Heart left ventricle (tissue), 16 donors: ENCODE measurements around the gene ZNF555. TPM values are rescaled to one million over a fixed set of nuclear protein-coding genes. Genes with fewer than 3 reads are reported as not detected.

Experiments
- ATAC-seq, 4 donors: fragments of 200-7000 bp; cut with Tn5 transposase; one replicate each; pipeline ENCODE4 v1.9.1; 2020 to 2022; ENCODE audit warnings: moderate library complexity in 4 of 4, mild to moderate bottlenecking in 3 of 4, moderate number of reproducible peaks in 1 of 4
- DNase-seq, 5 donors: peaks; one replicate each; pipeline ENCODE4 v3.0.0-alpha.2; 2020
- H3K27ac ChIP-seq, 12 donors: fragments of 200-600 bp; sonication (generic) in 4 of 12; one replicate each; pipeline versions ENCODE4 v1.5.0 to v1.8.0; 2016 to 2022; ENCODE audit warnings: mild to moderate bottlenecking in 2 of 12
- H3K27me3 ChIP-seq, 9 donors: fragments of 200-600 bp; sonication (generic) in 2 of 9; one replicate each; pipeline versions ENCODE4 v1.5.1 to v1.8.0; 2016 to 2022; ENCODE audit warnings: mild to moderate bottlenecking in 3 of 9
- H3K36me3 ChIP-seq, 9 donors: fragments of 200-600 bp; sonication (generic) in 2 of 9; one replicate each; pipeline versions ENCODE4 v1.5.0 to v1.8.0; 2018 to 2022; ENCODE audit warnings: mild to moderate bottlenecking in 2 of 9
- H3K4me1 ChIP-seq, 12 donors: fragments of 200-600 bp; sonication (generic) in 4 of 12; one replicate each; pipeline versions ENCODE4 v1.5.0 to v1.8.0; 2016 to 2022; ENCODE audit warnings: mild to moderate bottlenecking in 3 of 12
- H3K4me3 ChIP-seq, 12 donors: fragments of 200-600 bp; sonication (generic) in 4 of 12; one replicate each; pipeline versions ENCODE4 v1.5.0 to v1.8.0; 2017 to 2022; ENCODE audit warnings: mild to moderate bottlenecking in 9 of 12, moderate library complexity in 4 of 12
- H3K9me3 ChIP-seq, 12 donors: fragments of 200-600 bp; sonication (generic) in 4 of 12; one replicate each; pipeline versions ENCODE4 v1.5.0 to v1.8.0; 2016 to 2022; ENCODE audit warnings: mild to moderate bottlenecking in 1 of 12
- CTCF ChIP-seq, 12 donors: fragments of 200-600 bp; sonication (generic) in 4 of 12; IDR thresholded peaks; one replicate each; pipeline versions ENCODE4 v1.5.0 to v1.8.0; 2018 to 2022; ENCODE audit warnings: antibody characterized with exemption in 12 of 12, mild to moderate bottlenecking in 5 of 12
- POLR2A ChIP-seq, 2 donors: fragments of 450-650 bp; IDR thresholded peaks; one replicate each; pipeline ENCODE4 v1.6.1; 2017; ENCODE audit warnings: antibody characterized with exemption in 2 of 2, mild to moderate bottlenecking in 2 of 2, moderate library complexity in 2 of 2
- WGBS, 4 donors: extraction: QIAGEN DNeasy Blood & Tissue Kit in 2 of 4; methylation state at CpG; one replicate each; pipeline versions ENCODE4 v1.1.5 to v1.1.7; 2013 to 2018; 5-methylcytosine and 5-hydroxymethylcytosine counted together
- intact Hi-C, 10 donors: fragments of 100-400 bp; cut with DNase I; formaldehyde crosslinking; loops; one replicate each; pipeline versions ENCODE4 v1.11.1 to v1.14.2; 2022
- polyA plus RNA-seq, 2 donors: library from polyadenylated mRNA; stranded (reverse); fragments of 200-250 nt; gene quantifications; one replicate each; pipeline ENCODE4 v1.2.3, GENCODE V29; 2013
- total RNA-seq, 9 donors: library from RNA; depleted of rRNA in 2 of 9; stranded (reverse); fragments of >200 nt in 2 of 9; fragmentation: NEBNext Ultra II Directional in 3 of 9; extraction: Animal tissue kit (Norgen Biotek cat#: 25700) in 3 of 9; gene quantifications; one replicate each; pipeline versions ENCODE4 v1.1.0 to v1.2.4, GENCODE V29; 2016 to 2023
- donor health status: ischemic (EF 13 %, LVEDD 7.1; RV severe dilation, severe dysfunction).
- donor health status: healthy with polysubstance abuse.
- donor health status: DM: no; HTN: yes; CAD: no.
- donor health status: DM: no; HTN: no; CAD: no.
- donor health status: ischemic (EF 25% LVEDD 6.9; RV normal size, moderate dysfunction).
- donor health status: ischemic (EF 25% LVEDD 5.7; RV mildly dilated, moderate dysfunction).
- donor health status: healthy.
- donor health status: DM: yes; HTN: yes; CAD: no.
- donor health status: ischemic (EF 35%, LVEDD 5.7; RV mildly dilated, moderate dysfunction).
- donor health status: nonischemic (EF 11% LVEDD 7.7; RV severe dilation, severe dysfunction).
- donor health status: DM: yes; HTN: yes; CAD: no.
- donor health status: PGD.
- donor health status: ischemic (EF 29% LVEDD 5.4; RV normal size, mild dysfunction).
- donor health status: nonischemic (EF 23%, LVEDD 6.1; RV moderate dilation, normal function).

ZNF555 gene
- total and polyA plus RNA-seq, 11 donors: 2.7 to 11.5 (median 8.1) TPM

- Histone ChIP-seq H3K4me3 (no peak overlapping the region), H3K4me1 (no peaks in the 10 kb centered on the region), H3K27me3 (no peaks in the 10 kb centered on the region), H3K36me3 (peaks cover 25 to 69% (median 40%) of the 10 kb centered on the region in 9 donors), H3K27ac (no peak overlapping the region), H3K9me3 (peaks cover 0 to 100% (median 82%) of the 10 kb centered on the region in 12 donors)
- TF ChIP-seq CTCF (IDR thresholded peaks at IDR 0.05) (no peak), POLR2A (IDR thresholded peaks at IDR 0.05) (no peak)
- ATAC-seq (no peak), DNase-seq (no peak)
- intact Hi-C loops: no loop called here
- WGBS, 4 donors: 96 to 99% (median 97%) methylated on average over 11 of the region's 11 CpGs
Measured at GRCh38 chr19:2853015-2853606, 11.8 kb downstream of the ZNF555 start.

- Histone ChIP-seq H3K4me1 (no peaks in the 10 kb centered on the region), H3K36me3 (peaks cover 25 to 73% (median 40%) of the 10 kb centered on the region in 9 donors), H3K9me3 (peaks cover 0 to 100% (median 84%) of the 10 kb centered on the region in 12 donors), H3K4me3 (no peak overlapping the region), H3K27me3 (no peaks in the 10 kb centered on the region), H3K27ac (no peak overlapping the region)
- intact Hi-C loops: no loop called here
- WGBS, 4 donors: 95 to 98% (median 97%) methylated on average over 3 of the region's 3 CpGs
- no peak for DNase-seq
- ATAC-seq: no peak
- no peak for TF ChIP-seq CTCF (IDR thresholded peaks at IDR 0.05)
- no peak for TF ChIP-seq POLR2A (IDR thresholded peaks at IDR 0.05)
Measured at GRCh38 chr19:2854849-2855248, 13.6 kb downstream of the ZNF555 start.

- peaks cover 0 to 92% (median 68%) of the 10 kb centered on the region in 12 donors for H3K9me3 ChIP-seq
- peaks cover 19 to 56% (median 28%) of the 10 kb centered on the region in 9 donors for H3K36me3 ChIP-seq
- no peaks in the 10 kb centered on the region for H3K27me3 ChIP-seq
- DNase-seq (no peak), ATAC-seq (no peak)
- H3K4me3 ChIP-seq: no peak overlapping the region
- no peak for TF ChIP-seq CTCF (IDR thresholded peaks at IDR 0.05)
- no peaks in the 10 kb centered on the region for H3K4me1 ChIP-seq
- H3K27ac ChIP-seq: no peak overlapping the region
- WGBS, 4 donors: 93 to 98% (median 96%) methylated on average over 5 of the region's 5 CpGs
- intact Hi-C loops: no loop called here
Measured at GRCh38 chr19:2856457-2857050, 15.3 kb downstream of the ZNF555 start.

DNA sequence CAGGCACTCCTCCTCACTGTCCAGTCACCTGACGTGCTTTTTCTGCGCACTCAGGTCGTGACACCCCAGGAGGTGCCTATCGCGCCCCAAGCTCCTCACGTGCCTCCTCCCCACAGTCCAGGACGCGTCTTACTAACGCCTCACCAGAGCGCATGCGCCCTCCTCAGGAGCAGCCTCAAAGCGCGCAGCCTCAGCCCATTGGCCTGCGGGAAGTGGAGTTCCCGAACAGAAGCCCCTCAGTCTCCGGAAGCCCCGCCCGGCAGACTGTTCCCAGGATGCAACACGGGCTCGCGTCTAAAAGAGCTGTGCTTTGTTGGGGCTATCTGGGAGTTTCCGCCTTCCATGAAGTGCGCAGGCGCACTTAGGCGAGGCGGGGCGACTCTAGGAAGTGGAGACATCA is 17.6 kb downstream of the ZNF555 start:
- intact Hi-C loops: no loop called here
- H3K36me3 ChIP-seq: peaks cover 0 to 33% (median 5%) of the 10 kb centered on the region in 9 donors
- 67 to 83% (median 76%) methylated on average over 15 to 27 of the region's 27 CpGs for WGBS, 4 donors
- H3K27me3 ChIP-seq: no peaks in the 10 kb centered on the region
- H3K4me1 ChIP-seq: no peaks in the 10 kb centered on the region
- H3K9me3 ChIP-seq: peaks cover 0 to 69% (median 45%) of the 10 kb centered on the region in 12 donors
- no peak overlapping the region for H3K4me3 ChIP-seq
- ATAC-seq: no peak
- no peak for DNase-seq
- H3K27ac ChIP-seq: no peak overlapping the region
- TF ChIP-seq POLR2A (IDR thresholded peaks at IDR 0.05): no peak
- no peak for TF ChIP-seq CTCF (IDR thresholded peaks at IDR 0.05)
